ENCODE measurements around the gene SLC25A43. TPM values are rescaled to one million over a fixed set of nuclear protein-coding genes. Genes with fewer than 3 reads are reported as not detected.

SLC25A43 gene
- total and polyA plus RNA-seq, 2 of the 4 experiments (the other 2 are of a cell fraction) = 12.3 to 12.5 TPM

DNA sequence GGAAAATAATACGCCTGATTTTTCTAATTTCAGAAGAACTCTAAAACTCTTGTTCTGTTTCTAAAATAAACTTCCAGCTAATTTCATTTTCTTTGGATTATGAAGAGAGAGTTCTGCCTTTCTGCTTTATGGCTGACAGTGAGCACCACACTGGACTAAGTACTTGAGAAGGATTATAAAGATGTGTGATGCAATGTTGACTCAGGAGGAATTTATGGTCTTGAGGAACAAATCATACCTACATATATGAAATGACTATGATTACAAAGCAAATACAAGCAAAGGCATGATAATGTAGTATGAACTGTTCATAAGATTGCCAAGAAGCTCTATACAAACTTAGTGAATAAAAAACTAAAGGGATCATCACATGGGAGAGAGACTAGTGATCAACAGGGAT is 56.1 kb downstream of the SLC25A43 start:
- no peaks in the 10 kb centered on the region for H3K27me3 ChIP-seq (ENCODE audit: control insufficient read depth, insufficient read depth, low read length)
- H4K91ac ChIP-seq (ENCODE audit: insufficient read depth, low read depth, low read length) = no peak overlapping the region
- no peak overlapping the region for H3K14ac ChIP-seq (replicated peaks; ENCODE audit: low read depth, low read length)
- H3K4me3 ChIP-seq (ENCODE audit: insufficient read depth, low read depth, low read length) = no peak overlapping the region
- H2BK15ac ChIP-seq (ENCODE audit: low read depth, low read length) = no peak overlapping the region
- no peaks in the 10 kb centered on the region for H3K4me1 ChIP-seq (ENCODE audit: control insufficient read depth, insufficient read depth, low read length)
- no peaks in the 10 kb centered on the region; the same call in 1 of the 2 replicates for H3K9me1 ChIP-seq (ENCODE audit: insufficient read depth, low read length)
- no peak overlapping the region for H3K27ac ChIP-seq (ENCODE audit: insufficient read depth, low read length)
- BruUV-seq (replicated peaks) = no TSS peak
- H2BK5ac ChIP-seq (ENCODE audit: low read depth, low read length, poor library complexity, severe bottlenecking) = no peak overlapping the region
- no peaks in the 10 kb centered on the region for H3K79me1 ChIP-seq (ENCODE audit: low read depth in 1 of 2, low read length in 2 of 2)
- H3K18ac ChIP-seq (ENCODE audit: low read depth, low read length) = no peak overlapping the region
- H3K9ac ChIP-seq (ENCODE audit: low read depth, low read length) = no peak overlapping the region
- no peak overlapping the region for H4K5ac ChIP-seq (ENCODE audit: low read depth, low read length)
- no peak for TF ChIP-seq NFE2L2 (IDR thresholded peaks at IDR 0.05; ENCODE audit: low read depth, low read length)
- TF ChIP-seq, protein P1, sequence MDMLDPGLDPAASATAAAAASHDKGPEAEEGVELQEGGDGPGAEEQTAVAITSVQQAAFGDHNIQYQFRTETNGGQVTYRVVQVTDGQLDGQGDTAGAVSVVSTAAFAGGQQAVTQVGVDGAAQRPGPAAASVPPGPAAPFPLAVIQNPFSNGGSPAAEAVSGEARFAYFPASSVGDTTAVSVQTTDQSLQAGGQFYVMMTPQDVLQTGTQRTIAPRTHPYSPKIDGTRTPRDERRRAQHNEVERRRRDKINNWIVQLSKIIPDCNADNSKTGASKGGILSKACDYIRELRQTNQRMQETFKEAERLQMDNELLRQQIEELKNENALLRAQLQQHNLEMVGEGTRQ (IDR thresholded peaks at IDR 0.05; ENCODE audit: low read depth, low read length) = no peak
- no peak for TF ChIP-seq RAD21 (IDR thresholded peaks at IDR 0.05; ENCODE audit: low read length)
- TF ChIP-seq RFX5 (IDR thresholded peaks at IDR 0.05; ENCODE audit: low read depth, low read length) = no peak
- no peak for TF ChIP-seq MAZ (IDR thresholded peaks at IDR 0.05; ENCODE audit: borderline replicate concordance, low read depth, low read length)
- peak; percentile 82 for TF ChIP-seq CEBPB (IDR thresholded peaks at IDR 0.05; ENCODE audit: low read depth, low read length)
- no peak for TF ChIP-seq POLR2A (IDR thresholded peaks at IDR 0.05; ENCODE audit: low read depth, low read length)
- TF ChIP-seq, protein P2, sequence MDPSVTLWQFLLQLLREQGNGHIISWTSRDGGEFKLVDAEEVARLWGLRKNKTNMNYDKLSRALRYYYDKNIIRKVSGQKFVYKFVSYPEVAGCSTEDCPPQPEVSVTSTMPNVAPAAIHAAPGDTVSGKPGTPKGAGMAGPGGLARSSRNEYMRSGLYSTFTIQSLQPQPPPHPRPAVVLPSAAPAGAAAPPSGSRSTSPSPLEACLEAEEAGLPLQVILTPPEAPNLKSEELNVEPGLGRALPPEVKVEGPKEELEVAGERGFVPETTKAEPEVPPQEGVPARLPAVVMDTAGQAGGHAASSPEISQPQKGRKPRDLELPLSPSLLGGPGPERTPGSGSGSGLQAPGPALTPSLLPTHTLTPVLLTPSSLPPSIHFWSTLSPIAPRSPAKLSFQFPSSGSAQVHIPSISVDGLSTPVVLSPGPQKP (IDR thresholded peaks at IDR 0.05; ENCODE audit: borderline replicate concordance, low read depth, low read length) = no peak
- no peak for TF ChIP-seq RCOR1 (IDR thresholded peaks at IDR 0.05; ENCODE audit: insufficient replicate concordance, low read length)
- no peaks in the 10 kb centered on the region for H4K20me1 ChIP-seq (ENCODE audit: insufficient read depth, low read length)
- peak; percentile 27; the same call in 1 of the 2 replicates for ATAC-seq (ENCODE audit: low read depth)
- ChIA-PET CTCF (no interaction called here), POLR2A (ENCODE audit: unreplicated experiment) (no interaction called here)
- H3K4me2 ChIP-seq (ENCODE audit: low read depth, low read length) = no peak overlapping the region
- no peak overlapping the region for H2AK9ac ChIP-seq (replicated peaks; ENCODE audit: low read depth, low read length, poor library complexity)
- H2BK120ac ChIP-seq (ENCODE audit: low read depth, low read length) = no peak overlapping the region
- H4K8ac ChIP-seq (ENCODE audit: low read depth in 2 of 2, low read length in 2 of 2) = no peak overlapping the region
- no peak overlapping the region for H3K56ac ChIP-seq (ENCODE audit: extremely low read depth, insufficient read depth, low read length)
- no peak overlapping the region for H3K4ac ChIP-seq (ENCODE audit: low read depth, low read length)
- in situ Hi-C loops (cut with MboI; ENCODE audit: low sequenced_read_pairs) (no loop called here), intact Hi-C loops (cut with micrococcal nuclease) (no loop called here), dilution Hi-C loops (cut with HindIII; ENCODE audit: low sequenced_read_pairs, unreplicated experiment) (no loop called here)
- WGBS, 2 experiments (ENCODE audit: extremely low coverage in 2 of 2, insufficient read length in 1 of 2) = no CpG with 5 or more reads among the region's 1 CpG
- no peak overlapping the region for H3K23ac ChIP-seq (ENCODE audit: low read depth, low read length)
- H3K36me3 ChIP-seq (ENCODE audit: control insufficient read depth, insufficient read depth, low read length) = no peaks in the 10 kb centered on the region; the same call in 1 of the 2 replicates
- no peak overlapping the region for H2AFZ ChIP-seq (replicated peaks; ENCODE audit: low read length, poor library complexity)
- no peak overlapping the region for H2AK5ac ChIP-seq (ENCODE audit: low read depth, low read length)
- no peak overlapping the region for H2BK20ac ChIP-seq (ENCODE audit: low read depth, low read length)
- DNase-seq = peak; percentile 69
- no peaks in the 10 kb centered on the region for H3K9me3 ChIP-seq (ENCODE audit: control insufficient read depth, insufficient read depth, low read length)
